Right lobe of liver (tissue), 4 donors: Measurements from ENCODE around the gene EPHB1.

ENCODE experiments used
- CTCF ChIP-seq, 4 donors: fragments of 200-600 bp in 3 of 4; fragments of 450-650 bp in 1 of 4; IDR thresholded peaks; one replicate each; pipeline versions ENCODE4 v1.5.1 to v1.8.0; 2016 to 2022; ENCODE audit warnings: antibody characterized with exemption in 4 of 4, mild to moderate bottlenecking in 2 of 4
- POLR2A ChIP-seq: fragments of 450-650 bp; IDR thresholded peaks from one replicate; pipeline ENCODE4 v1.6.1; 2017; ENCODE audit warnings: antibody characterized with exemption, mild to moderate bottlenecking
- donor health status: DM: no; HTN: no; CAD: no.
- donor health status: DM: no; HTN: no; CAD: no.
- donor health status: DM: no; HTN: yes; CAD: no.

DNA sequence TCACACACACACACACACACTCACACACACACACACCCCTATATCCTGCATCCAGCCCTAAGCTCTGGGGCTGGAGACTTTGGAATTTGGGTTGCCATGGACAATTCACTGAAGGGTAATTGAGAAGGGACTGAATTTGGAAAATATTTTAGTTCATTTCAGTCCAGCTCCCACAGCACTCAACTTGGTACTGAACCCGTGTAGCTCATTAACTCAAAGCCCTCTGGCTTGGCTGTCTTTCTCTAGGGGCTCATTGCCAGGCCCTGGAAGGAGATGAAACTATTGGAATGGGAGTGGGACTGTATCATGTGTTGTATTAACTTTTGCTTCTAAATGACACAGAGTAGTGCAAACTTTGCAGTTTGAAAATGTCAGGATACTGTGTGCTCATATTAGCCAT is 157.3 kb downstream of the EPHB1 start:
- TF ChIP-seq CTCF (IDR thresholded peaks at IDR 0.05) (no peak), POLR2A (no peak)
